ENCODE data around the gene CCDC86.

CCDC86 gene

GRCh38 chr11:60803273-60803936, 38.5 kb upstream of the CCDC86 start:
- in situ Hi-C loops (cut with MboI; ENCODE audit: low pct_unique_long_range_greater_than_20kb, low sequenced_read_pairs, unreplicated experiment), result no loop called here
- TF ChIP-seq, protein P1, sequence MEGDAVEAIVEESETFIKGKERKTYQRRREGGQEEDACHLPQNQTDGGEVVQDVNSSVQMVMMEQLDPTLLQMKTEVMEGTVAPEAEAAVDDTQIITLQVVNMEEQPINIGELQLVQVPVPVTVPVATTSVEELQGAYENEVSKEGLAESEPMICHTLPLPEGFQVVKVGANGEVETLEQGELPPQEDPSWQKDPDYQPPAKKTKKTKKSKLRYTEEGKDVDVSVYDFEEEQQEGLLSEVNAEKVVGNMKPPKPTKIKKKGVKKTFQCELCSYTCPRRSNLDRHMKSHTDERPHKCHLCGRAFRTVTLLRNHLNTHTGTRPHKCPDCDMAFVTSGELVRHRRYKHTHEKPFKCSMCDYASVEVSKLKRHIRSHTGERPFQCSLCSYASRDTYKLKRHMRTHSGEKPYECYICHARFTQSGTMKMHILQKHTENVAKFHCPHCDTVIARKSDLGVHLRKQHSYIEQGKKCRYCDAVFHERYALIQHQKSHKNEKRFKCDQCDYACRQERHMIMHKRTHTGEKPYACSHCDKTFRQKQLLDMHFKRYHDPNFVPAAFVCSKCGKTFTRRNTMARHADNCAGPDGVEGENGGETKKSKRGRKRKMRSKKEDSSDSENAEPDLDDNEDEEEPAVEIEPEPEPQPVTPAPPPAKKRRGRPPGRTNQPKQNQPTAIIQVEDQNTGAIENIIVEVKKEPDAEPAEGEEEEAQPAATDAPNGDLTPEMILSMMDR (IDR thresholded peaks at IDR 0.05; ENCODE audit: extremely low read depth, insufficient read depth, missing control alignments), result no peak
- DNase-seq (ENCODE audit: low spot score), result no peak

GRCh38 chr11:60809249-60809648, 32.7 kb upstream of the CCDC86 start:
- in situ Hi-C loops (cut with MboI; ENCODE audit: low pct_unique_long_range_greater_than_20kb, low sequenced_read_pairs, unreplicated experiment), result no loop called here
- DNase-seq (ENCODE audit: low spot score), result no peak
- TF ChIP-seq, protein P1 (IDR thresholded peaks at IDR 0.05; ENCODE audit: extremely low read depth, insufficient read depth, missing control alignments), result no peak

GRCh38 chr11:60809691-60810090, 32.2 kb upstream of the CCDC86 start:
- TF ChIP-seq, protein P1 (IDR thresholded peaks at IDR 0.05; ENCODE audit: extremely low read depth, insufficient read depth, missing control alignments), result no peak
- no peak for DNase-seq (ENCODE audit: low spot score)
- in situ Hi-C loops (cut with MboI; ENCODE audit: low pct_unique_long_range_greater_than_20kb, low sequenced_read_pairs, unreplicated experiment), result no loop called here

DNA sequence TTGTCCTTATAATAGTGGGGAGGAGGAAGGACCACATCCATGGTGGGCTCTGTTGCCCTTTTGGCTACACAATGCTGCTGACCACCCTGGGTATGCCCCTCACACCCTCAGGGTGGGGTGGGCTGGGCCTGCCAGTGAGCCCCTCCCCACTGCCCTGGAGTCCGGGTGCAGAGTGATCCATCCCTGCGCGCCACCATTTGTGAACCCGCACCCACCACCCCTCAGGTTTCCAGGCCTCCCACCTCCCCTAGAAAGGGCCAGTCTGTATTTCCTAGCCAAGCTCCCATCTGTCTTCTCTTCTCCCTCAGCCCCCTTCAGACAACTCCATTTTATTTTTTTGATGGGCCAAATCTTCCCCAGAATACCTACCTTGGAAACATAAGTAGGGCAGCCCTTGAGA, 31.8 kb upstream of the CCDC86 start:
- DNase-seq (ENCODE audit: low spot score), result no peak
- TF ChIP-seq, protein P1 (IDR thresholded peaks at IDR 0.05; ENCODE audit: extremely low read depth, insufficient read depth, missing control alignments), result no peak
- in situ Hi-C loops (cut with MboI; ENCODE audit: low pct_unique_long_range_greater_than_20kb, low sequenced_read_pairs, unreplicated experiment), result no loop called here

GRCh38 chr11:60810569-60810968, 31.3 kb upstream of the CCDC86 start:
- in situ Hi-C loops (cut with MboI; ENCODE audit: low pct_unique_long_range_greater_than_20kb, low sequenced_read_pairs, unreplicated experiment), result no loop called here
- DNase-seq (ENCODE audit: low spot score), result no peak
- TF ChIP-seq, protein P1 (IDR thresholded peaks at IDR 0.05; ENCODE audit: extremely low read depth, insufficient read depth, missing control alignments), result no peak

DNA sequence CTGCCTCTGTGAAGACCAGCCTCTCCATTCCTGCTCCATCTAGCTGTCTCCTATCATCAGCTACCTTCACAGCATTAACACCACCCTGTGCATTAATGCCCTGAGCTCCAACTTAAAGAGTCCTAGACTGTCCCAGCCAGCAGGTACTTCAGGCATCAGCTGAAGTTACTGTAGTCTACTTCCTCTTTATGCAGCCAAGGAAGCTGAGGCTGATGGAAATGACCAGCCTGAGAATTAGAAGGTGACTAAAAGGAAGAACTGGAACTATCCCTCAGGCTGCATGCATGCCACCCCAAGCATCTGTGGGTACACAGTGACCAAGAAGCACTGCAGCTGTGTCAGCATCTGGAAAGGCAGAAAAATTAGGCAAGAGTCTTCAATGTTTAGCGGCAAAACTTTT, 28.6 kb upstream of the CCDC86 start:
- DNase-seq (ENCODE audit: low spot score), result no peak
- TF ChIP-seq, protein P1 (IDR thresholded peaks at IDR 0.05; ENCODE audit: extremely low read depth, insufficient read depth, missing control alignments), result no peak
- in situ Hi-C loops (cut with MboI; ENCODE audit: low pct_unique_long_range_greater_than_20kb, low sequenced_read_pairs, unreplicated experiment), result no loop called here
